Cardiac fibroblast (primary cell): ENCODE results near the gene BAAT.
A peak's percentile ranks its signal among the peaks of the same experiment; 100 is the strongest.

Experiments
- DNase-seq, 2 donors: peaks; one replicate each; pipeline versions ENCODE4 v3.0.0 to v3.0.0-alpha.2; 2010; ENCODE audit warnings: low read depth in 2 of 2
- H3K4me3 ChIP-seq, 2 donors: replicated peaks in 1 of 2; 1 replicate in 1 of 2; 2 replicates in 1 of 2; pipeline ENCODE4 v1.5.1; 2011; ENCODE audit warnings: low read depth in 2 of 2, low read length in 2 of 2, mild to moderate bottlenecking in 2 of 2, moderate library complexity in 1 of 2
- TF ChIP-seq, protein P1 (sequence below): IDR thresholded peaks from one replicate; pipeline ENCODE4 v1.5.1; 2011; ENCODE audit warnings: low read depth, mild to moderate bottlenecking, low read length, inconsistent platforms

BAAT gene

DNA sequence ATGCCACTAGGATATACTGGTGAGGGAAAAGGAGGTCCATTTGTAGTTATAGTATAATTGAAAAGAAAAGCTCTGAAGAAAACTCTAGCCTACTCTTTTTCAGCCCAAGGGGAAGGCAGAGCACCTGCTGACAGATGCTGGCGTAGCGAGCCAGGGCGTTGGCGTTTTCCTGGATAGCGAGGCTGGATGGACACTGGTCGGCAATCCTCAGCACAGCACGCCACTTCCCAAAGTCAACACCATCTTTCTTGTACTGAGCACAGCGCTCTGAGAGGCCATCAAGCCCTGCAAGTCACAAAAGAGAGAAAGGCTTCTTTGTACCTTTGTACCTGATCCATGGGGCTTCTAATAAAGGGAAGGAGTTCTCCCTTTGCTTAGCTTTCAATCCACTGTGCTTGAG, 42.6 kb upstream of the BAAT start:
- TF ChIP-seq, protein P1, sequence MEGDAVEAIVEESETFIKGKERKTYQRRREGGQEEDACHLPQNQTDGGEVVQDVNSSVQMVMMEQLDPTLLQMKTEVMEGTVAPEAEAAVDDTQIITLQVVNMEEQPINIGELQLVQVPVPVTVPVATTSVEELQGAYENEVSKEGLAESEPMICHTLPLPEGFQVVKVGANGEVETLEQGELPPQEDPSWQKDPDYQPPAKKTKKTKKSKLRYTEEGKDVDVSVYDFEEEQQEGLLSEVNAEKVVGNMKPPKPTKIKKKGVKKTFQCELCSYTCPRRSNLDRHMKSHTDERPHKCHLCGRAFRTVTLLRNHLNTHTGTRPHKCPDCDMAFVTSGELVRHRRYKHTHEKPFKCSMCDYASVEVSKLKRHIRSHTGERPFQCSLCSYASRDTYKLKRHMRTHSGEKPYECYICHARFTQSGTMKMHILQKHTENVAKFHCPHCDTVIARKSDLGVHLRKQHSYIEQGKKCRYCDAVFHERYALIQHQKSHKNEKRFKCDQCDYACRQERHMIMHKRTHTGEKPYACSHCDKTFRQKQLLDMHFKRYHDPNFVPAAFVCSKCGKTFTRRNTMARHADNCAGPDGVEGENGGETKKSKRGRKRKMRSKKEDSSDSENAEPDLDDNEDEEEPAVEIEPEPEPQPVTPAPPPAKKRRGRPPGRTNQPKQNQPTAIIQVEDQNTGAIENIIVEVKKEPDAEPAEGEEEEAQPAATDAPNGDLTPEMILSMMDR: no peak
- DNase-seq: no peak
- H3K4me3 ChIP-seq: no peak overlapping the region

DNA sequence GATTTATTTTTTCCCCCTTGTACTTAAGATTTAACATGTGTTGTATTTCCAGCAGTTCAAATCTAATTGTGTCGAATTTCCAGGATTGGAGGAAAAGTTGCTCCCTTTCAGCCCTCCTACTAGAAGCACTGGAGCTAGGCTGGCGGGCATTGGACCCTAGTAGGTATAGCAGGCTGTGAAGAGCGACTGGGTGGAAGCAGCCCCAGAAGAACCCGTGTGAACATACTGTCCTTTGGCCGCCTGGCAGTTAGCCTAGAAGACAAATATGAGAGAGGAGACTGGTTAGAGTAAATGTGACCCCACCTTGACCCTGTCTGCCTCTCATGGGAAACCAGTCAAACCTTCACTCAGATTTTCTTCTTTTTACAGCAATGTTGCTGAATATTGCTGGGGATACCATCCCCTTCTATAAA, 36.9 kb upstream of the BAAT start:
- DNase-seq: peak in 1 of 2 donors; percentile 62
- H3K4me3 ChIP-seq: no peak overlapping the region
- TF ChIP-seq, protein P1: no peak

DNA sequence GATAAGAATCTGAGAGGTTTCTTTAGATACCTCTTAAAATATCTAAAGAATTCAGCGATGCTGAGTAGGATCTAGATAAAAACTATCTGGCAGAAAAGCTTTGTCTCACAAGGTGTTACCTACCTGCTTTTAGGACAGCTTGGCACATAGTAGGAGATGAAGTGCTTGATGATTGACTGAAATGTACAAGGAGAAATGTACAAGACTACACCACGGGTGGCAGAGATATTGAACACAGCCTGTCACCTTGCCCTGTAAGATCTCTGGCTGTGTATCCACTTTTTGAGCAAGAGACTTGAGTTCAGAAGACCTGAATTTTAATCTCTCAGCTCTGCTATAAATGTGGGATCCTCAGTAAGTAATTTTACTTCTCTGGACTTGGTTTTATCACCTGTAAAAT, 35.1 kb upstream of the BAAT start:
- H3K4me3 ChIP-seq: no peak overlapping the region
- DNase-seq: no peak
- TF ChIP-seq, protein P1: no peak

DNA sequence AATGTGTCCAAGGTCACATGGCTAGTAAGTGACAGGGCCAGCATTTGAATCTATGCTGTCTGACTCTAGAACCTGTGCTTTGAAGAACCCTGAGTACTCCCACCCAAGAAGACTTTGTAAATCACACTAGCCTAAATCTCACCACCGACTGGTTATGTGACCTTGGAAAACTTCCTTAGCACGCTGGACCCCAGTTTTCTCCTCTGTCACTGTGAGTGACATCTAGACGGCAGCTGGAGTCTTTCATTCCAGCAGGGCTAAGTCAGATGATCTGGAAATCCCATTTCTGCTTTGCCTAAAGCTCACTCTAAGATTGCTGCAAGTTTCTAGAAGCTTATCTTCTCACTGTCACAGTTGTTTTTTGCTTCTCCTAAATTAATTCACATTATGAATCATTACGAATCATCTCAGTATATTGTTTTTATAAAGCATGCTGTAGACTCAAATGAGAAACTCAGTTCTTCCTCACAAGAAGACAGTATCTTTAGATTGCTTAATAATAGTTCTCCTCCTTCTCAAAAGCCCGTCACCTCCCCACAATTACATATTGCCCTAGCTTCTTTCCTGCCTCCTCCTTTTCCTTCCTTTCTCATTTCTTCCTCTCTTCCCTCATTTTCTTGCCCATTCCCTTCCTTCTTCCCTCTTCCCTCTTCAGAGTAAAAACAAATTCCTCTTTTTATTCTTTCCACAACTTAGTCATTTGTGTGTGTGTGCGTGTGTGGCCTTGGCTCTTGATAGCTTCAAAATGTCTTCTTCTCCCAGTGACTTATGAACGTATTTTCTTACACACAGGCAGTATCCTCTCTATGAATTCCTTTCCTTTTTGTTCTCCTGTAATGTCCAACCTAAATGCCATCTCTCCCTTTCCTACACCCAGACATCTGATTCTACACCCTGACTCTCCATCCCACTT, 34.0 kb upstream of the BAAT start:
- TF ChIP-seq, protein P1: no peak
- H3K4me3 ChIP-seq: no peak overlapping the region
- peak in 1 of 2 donors; percentile 43 for DNase-seq

DNA sequence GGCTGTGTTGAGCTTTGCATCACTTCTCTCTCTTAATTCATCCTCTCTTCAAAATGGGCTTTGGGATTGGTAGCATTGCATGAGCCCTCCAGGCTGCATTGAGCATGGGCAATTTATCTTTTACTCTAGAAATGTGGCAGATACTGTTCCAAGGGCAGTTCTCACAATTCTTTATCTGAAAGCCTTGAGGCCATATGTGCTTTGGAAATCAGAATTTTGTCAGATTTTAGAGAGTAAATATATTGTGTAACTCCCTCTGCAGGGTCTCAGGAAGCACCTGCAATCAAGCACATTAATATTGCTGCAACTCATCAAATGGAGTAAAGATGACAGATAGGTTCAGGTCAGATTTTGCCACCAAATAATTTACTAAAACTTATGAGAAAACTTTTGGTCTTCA, 33.2 kb upstream of the BAAT start:
- no peak for DNase-seq
- TF ChIP-seq, protein P1: no peak
- H3K4me3 ChIP-seq: no peak overlapping the region

DNA sequence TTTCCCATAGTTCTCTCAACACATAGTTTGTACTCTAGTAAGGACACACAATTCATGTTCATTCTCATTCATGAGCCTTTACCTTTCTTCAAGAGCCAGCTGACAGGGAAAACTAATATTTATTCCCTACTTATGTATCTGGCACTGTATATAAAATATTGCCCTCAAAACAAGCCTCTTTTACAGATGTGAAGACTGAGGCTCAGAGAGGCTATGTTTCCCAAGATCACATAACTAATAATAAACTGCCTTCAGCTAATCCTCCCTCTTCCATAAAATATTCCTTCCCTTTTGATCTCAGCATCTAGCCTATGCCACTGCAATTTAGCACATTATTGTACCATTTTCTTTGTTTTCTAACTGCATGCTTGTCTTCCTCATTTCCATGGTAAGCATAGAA, 32.6 kb upstream of the BAAT start:
- TF ChIP-seq, protein P1: no peak
- DNase-seq: no peak
- no peak overlapping the region for H3K4me3 ChIP-seq

DNA sequence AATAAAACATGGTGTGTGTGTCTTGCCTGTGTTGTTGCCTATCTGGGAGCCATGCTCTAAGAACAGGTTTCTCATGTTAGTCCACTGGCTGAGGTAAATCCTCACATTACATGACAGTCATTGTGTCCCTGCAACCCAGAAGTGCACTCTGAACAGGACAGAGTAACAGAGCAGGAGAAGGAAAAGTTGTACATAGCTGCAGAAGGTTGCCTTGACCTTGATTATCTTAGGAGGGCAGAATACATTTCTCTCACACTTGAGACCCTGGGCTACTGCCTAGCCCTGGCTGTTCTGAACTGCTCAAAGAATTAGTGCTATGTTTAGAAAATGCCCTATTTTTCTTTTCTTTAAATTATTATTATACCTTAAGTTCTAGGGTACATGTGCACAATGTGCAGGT, 30.8 kb upstream of the BAAT start:
- TF ChIP-seq, protein P1: no peak
- no peak for DNase-seq

More for the DNA sequence above, 30.8 kb upstream of the BAAT start:
- no peak overlapping the region for H3K4me3 ChIP-seq
